ENCODE results near the gene TSPAN13. TPM values are rescaled to one million over a fixed set of nuclear protein-coding genes. Genes with fewer than 3 reads are reported as not detected.
A peak's percentile ranks its signal among the peaks of the same experiment; 100 is the strongest.

TSPAN13 gene
- polyA plus RNA-seq, 5 donors: 125 to 175 (median 138) TPM

DNA sequence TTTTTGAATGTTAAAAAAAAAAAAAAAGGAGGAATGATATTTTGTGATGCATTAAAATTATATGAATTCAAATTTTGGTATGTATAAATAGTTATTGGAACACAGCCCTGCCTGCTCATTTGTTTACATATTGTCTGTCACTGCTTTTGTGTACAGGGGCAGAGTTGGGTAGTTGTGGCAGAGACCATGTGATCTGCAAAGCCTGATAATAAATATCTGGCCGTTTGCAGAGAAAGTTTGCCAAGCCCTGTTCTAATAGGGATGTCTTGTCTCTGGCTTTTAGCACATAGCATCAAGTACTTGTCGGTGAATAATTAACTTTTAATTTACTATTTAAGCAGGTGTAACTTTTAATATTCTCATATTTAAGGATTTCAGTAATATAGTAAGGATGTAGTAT is 19.8 kb downstream of the TSPAN13 start:
- no peak for DNase-seq

GRCh38 chr7:16773884-16774283 is 20.3 kb downstream of the TSPAN13 start:
- DNase-seq: no peak

GRCh38 chr7:16774294-16774693 is 20.7 kb downstream of the TSPAN13 start:
- DNase-seq: no peak

DNA sequence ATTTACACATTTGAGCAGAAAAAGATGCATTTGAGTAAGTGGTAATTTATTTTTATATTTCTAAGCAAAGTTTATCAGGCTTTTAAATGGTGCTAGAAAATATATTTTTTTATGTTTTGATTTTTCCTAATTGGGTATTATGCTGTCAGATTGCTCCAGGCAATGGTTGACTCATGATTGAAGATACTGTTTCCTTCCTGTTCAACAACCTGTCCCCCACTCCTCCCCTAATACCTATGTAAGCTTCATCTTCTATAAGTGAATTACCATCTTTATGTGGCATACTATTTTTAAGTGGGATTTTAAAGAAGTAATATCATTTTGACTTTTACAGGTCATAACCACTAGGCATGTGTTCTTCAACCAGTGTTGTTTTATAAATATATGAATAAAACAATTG is 21.4 kb downstream of the TSPAN13 start:
- DNase-seq: no peak

GRCh38 chr7:16776053-16776452 is 22.5 kb downstream of the TSPAN13 start:
- DNase-seq: no peak

DNA sequence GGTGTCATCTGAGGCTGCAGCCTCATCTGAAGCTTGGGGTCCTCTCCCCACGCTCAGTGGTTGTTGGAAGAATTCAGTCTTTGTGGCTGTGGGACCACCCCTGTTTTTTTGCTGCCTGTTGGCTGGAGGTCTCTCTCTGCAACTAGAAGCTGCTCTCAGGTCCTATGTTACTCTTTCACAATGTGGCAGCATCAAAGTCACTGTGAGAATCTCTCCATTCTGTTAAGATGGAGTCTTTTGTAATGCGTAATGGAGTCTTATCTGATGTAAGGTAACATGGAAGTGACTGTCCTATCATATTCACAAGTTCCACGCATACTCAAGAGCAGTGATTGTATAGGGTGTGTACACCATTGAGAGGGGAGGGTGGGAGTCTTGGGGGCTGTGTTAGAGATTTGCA is 24.9 kb downstream of the TSPAN13 start:
- no peak for DNase-seq

GRCh38 chr7:16779051-16779450 is 25.5 kb downstream of the TSPAN13 start:
- no peak for DNase-seq

DNA sequence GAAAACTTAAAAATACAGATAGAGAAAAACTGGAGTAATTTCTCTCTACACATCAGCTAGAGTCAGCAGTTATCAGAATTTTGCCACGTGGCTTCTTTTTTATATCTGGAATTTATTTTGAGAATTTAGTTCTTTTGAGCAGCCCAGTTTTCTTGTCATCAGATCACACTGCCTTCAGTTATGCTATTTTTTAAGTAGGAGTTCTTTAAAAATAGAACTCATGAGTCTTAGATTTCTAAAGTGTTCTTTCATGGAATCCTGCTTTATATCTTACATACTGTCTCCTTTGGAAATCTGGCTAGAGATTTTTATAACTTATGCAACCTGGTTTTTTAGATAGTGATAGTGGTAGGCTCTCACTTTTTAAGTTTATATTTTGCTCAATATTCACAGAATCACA is 27.0 kb downstream of the TSPAN13 start:
- no peak for DNase-seq

- DNase-seq: no peak
Observed at GRCh38 chr7:16785321-16785720, 31.8 kb downstream of the TSPAN13 start.

- no peak for DNase-seq
Observed at GRCh38 chr7:16785846-16786245, 32.3 kb downstream of the TSPAN13 start.

DNA sequence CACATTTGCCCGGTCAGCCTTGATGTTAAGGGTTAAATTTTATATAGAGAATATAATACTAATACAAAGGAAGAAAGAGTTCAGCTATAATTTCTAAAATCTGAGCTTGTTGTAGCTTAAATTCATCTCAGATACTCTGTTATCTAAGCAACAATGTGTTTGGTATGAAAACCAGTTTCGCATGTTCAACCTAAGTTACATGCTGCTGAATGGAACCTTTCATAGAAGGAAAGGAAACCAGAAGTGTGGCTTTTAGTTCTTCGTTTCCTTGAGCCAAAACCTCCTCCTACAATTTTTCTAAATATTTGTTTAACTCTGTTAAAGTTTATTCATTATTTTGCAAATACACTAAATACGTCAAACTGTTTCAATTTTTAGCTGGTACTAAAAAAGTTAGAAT is 32.7 kb downstream of the TSPAN13 start:
- no peak for DNase-seq

- DNase-seq: no peak
Observed at GRCh38 chr7:16787127-16787526, 33.6 kb downstream of the TSPAN13 start.

DNA sequence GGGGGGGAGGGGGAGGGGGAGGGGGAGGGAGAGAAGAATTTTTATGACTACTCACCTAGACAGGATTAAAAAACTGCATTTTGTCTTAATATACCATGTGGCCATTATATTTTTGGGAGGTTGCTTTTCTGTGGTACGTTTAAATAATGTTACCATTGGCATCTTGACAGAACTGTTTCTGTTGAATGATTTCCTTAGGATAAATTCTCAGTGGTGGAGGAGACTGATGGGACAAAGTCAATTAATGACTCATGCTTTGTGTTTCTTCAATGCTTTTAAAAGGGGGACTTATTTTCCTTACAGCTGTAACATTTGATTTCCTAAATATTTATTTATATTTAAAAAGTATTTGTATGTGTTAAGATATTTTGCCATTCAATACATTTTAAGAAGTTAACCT is 37.5 kb downstream of the TSPAN13 start:
- DNase-seq: no peak

DNA sequence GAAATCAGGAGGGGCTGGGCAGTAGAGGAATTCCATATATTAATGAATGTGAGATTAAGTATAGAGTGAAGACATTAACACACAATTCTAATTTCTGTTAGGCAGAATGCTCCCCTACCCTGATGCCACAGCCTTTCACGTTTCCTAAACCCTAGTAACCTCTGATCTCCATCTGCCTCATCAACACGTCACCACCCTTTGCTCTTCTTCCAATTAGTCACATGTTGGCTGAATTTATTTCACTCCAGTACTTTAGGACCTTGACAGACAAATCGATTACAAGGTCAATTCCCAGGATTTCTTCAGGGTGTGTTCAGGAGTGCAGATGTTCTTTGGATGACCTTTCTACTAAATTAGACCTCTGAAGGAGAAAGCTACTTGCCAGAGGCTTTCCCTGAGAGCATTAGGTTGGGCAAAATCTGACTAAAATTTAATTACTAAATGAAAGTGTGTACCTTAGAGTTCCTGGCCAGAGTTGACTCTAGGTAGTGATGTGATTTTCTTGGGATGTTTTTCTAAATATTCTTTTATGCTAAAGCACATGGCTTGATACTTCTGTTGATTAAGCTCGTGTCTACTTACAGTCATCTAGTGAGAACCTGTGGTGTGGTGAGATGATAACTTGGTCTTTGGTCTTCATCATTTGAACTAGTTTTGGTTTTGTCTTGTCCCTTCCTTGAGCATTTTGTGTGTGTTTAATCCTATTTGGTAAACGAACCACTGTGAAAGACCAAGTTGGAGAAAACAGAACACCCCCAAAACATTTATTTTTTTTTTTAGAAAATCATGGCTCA is 38.5 kb downstream of the TSPAN13 start:
- no peak for DNase-seq

DNA sequence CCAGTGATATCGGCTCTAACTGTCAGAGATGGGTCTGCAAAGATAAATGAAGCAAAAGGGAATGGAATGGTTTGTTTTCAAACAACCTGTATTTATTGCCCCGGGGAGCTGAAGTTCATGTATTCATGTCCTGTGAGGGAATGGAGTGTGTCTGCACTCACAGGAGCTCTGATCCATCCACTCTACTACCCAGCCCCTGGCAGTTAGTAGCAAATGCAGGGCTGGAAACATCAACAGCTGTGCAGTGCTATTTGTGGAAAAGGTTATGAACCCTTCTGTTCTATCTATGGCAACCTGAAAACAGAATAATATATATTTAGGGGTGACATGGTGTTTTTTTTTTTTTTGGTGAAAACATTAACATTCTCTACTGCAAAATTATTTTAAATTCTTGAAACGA is 41.4 kb downstream of the TSPAN13 start:
- DNase-seq: no peak

DNA sequence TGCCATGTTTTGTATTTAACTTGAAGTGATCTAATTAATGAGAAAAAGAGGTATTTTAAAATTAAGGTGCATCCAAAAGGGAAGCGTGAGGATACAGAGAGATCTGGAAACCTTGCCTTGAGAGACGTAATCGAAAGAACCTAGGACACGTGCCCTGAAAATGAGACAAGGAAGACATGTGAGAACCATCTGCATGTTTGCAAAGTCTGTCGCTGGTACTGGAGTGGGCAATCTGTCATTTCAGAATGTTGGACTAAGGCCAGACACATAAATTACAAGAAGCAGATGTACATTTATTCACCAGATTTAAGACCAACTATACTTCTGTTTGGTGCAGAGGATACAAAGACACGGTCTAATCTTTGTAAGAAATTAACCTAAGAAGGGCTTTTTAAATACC is 42.1 kb downstream of the TSPAN13 start:
- no peak for DNase-seq

DNA sequence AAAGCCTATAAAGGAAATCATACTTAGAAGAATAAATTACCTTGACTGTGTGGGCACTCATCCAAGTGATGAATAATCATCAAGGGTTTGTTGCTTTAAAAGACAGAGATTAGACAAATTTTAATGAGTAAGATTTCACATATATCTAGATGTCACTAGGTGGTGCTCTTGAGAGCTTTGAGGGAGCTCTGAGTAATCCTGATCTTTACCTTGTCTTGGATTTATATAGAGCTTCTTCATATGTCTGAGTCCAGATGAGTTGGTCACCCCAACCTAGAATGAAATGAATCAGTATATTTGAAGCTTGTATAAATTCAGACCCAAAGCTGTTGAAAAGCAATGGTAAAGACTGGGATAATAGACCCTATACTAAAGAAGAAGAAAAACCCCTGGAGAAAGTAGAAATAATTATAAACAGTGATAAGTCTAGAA is 47.6 kb downstream of the TSPAN13 start:
- DNase-seq: no peak

- no peak for DNase-seq
Observed at GRCh38 chr7:16801579-16801978, 48.0 kb downstream of the TSPAN13 start.

GRCh38 chr7:16803125-16803524 is 49.6 kb downstream of the TSPAN13 start:
- DNase-seq: no peak

GRCh38 chr7:16803881-16804673 is 50.5 kb downstream of the TSPAN13 start:
- no peak for DNase-seq

- peak; percentile 21 to 31 for DNase-seq
Observed at GRCh38 chr7:16804674-16805439, 51.3 kb downstream of the TSPAN13 start, which contains the start of gene AGR2. Gene AGR2, minus strand, starts transcription at chr7:16804999. Its CDS starts 3,203 bp downstream, at chr7:16801796.

GRCh38 chr7:16805441-16805840 is 51.9 kb downstream of the TSPAN13 start:
- no peak for DNase-seq
